ENCODE results near the gene MAP2K6.

DNA sequence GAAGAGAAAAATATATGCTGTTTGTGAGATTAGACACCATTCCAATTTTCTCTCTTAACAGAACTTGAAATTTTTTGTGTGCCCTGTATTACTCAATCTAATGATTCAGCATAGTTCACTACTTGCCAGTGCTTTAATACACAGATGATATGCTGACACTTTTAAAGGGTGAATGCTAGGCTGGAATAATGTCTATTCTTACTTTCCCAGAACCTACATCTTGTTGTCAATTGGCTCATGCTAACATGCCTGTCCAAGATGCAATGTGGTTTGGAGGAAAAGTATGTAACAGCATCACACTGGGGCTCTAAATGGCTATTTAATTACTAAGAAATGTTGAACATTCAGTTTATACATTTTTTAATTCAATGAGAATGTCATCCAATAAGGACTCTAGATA, 7.6 kb upstream of the MAP2K6 start:
- TF ChIP-seq, protein P1, sequence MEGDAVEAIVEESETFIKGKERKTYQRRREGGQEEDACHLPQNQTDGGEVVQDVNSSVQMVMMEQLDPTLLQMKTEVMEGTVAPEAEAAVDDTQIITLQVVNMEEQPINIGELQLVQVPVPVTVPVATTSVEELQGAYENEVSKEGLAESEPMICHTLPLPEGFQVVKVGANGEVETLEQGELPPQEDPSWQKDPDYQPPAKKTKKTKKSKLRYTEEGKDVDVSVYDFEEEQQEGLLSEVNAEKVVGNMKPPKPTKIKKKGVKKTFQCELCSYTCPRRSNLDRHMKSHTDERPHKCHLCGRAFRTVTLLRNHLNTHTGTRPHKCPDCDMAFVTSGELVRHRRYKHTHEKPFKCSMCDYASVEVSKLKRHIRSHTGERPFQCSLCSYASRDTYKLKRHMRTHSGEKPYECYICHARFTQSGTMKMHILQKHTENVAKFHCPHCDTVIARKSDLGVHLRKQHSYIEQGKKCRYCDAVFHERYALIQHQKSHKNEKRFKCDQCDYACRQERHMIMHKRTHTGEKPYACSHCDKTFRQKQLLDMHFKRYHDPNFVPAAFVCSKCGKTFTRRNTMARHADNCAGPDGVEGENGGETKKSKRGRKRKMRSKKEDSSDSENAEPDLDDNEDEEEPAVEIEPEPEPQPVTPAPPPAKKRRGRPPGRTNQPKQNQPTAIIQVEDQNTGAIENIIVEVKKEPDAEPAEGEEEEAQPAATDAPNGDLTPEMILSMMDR (IDR thresholded peaks at IDR 0.05) = no peak
- TF ChIP-seq POLR2AphosphoS5 (IDR thresholded peaks at IDR 0.05) = no peak
